HCT116 (cell line): ENCODE data around the gene UFD1. TPM values are rescaled to one million over a fixed set of nuclear protein-coding genes. Genes with fewer than 3 reads are reported as not detected.

ENCODE experiments used
- ATAC-seq: fragments of 200-7000 bp; cut with Tn5 transposase; 2 replicates; pipeline ENCODE4 v1.9.1; 2020; ENCODE audit warnings: mild to moderate bottlenecking, moderate library complexity
- BruUV-seq: library from RNA; stranded (reverse); fragments of 400-500 nt; replicated peaks from 2 replicates; lab custom pipeline; 2021; lab: Mats Ljungman, UMichigan
- CTCF ChIA-PET: fragments of 300-600 bp; sonication (Branson Sonifier 250); formaldehyde crosslinking; loops from one replicate; lab custom pipeline; 2021; ENCODE audit warnings: antibody characterized with exemption; lab: Charles Lee
- POLR2A ChIA-PET: fragments of 300-600, 350-600 bp; sonication (Branson Sonifier 250); formaldehyde crosslinking; loops from one replicate; lab custom pipeline; 2021; ENCODE audit warnings: antibody characterized with exemption; lab: Charles Lee
- RAD21 ChIA-PET, 2 experiments: fragments of 300-600 bp; sonication (Branson Sonifier 250); formaldehyde crosslinking; loops; one replicate each; lab custom pipeline; 2023; ENCODE audit warnings: low total read pairs in 2 of 2; ENCODE audit not compliant: uncharacterized antibody in 2 of 2, unreplicated experiment in 2 of 2, low non-redundant PET in 1 of 2; lab: Charles Lee
- DNase-seq: peaks from one replicate; pipeline ENCODE4 v3.0.0-alpha.2; 2010; ENCODE audit warnings: low read depth, low spot score
- H2AFZ ChIP-seq: fragments of 200-600 bp; shearing (Covaris generic), sonication (generic); 2 replicates; pipeline ENCODE4 v1.6.1; 2017; ENCODE audit warnings: low read depth, mixed run types, mixed read lengths, antibody characterized with exemption, low read length; ENCODE audit not compliant: poor library complexity, severe bottlenecking
- H3K27ac ChIP-seq: 2 replicates; pipeline ENCODE4 v1.5.1; 2012; ENCODE audit warnings: low read depth, low read length
- H3K27me3 ChIP-seq: fragments of 200-600 bp; sonication (generic); 2 replicates; pipeline ENCODE4 v1.6.1; 2016; ENCODE audit warnings: mixed run types, low read length, mixed read lengths; ENCODE audit not compliant: insufficient read depth
- H3K36me3 ChIP-seq, 2 experiments: fragments of 200-500 bp in 1 of 2; fragments of 200-600 bp in 1 of 2; sonication (Bioruptor generic) in 1 of 2; sonication (generic) in 1 of 2; 2 replicates each; pipeline versions ENCODE4 v1.5.1 to v1.6.1; 2014 to 2016; ENCODE audit warnings: low read length in 2 of 2, inconsistent platforms in 1 of 2, mixed read lengths in 1 of 2, mixed run types in 1 of 2; ENCODE audit not compliant: insufficient read depth in 2 of 2, control insufficient read depth in 1 of 2
- H3K4me1 ChIP-seq, 2 experiments: fragments of 200-600 bp in 1 of 2; sonication (generic) in 1 of 2; 2 replicates each; pipeline versions ENCODE4 v1.5.1 to v1.6.1; 2012 to 2017; ENCODE audit warnings: low read length in 2 of 2, inconsistent platforms in 1 of 2, mild to moderate bottlenecking in 1 of 2, mixed read lengths in 1 of 2, mixed run types in 1 of 2, moderate library complexity in 1 of 2; ENCODE audit not compliant: insufficient read depth in 2 of 2, control insufficient read depth in 1 of 2
- H3K4me2 ChIP-seq: fragments of 200-600 bp; sonication (generic); 2 replicates; pipeline ENCODE4 v1.6.1; 2017; ENCODE audit warnings: mixed run types, low read length, mixed read lengths
- H3K4me3 ChIP-seq, 2 experiments: fragments of 200-600 bp in 1 of 2; sonication (generic) in 1 of 2; replicated peaks in 1 of 2; 2 replicates each; pipeline ENCODE4 v1.5.1; 2011 to 2016; ENCODE audit warnings: low read length in 2 of 2, control low read depth in 1 of 2, low read depth in 1 of 2, mild to moderate bottlenecking in 1 of 2, mixed read lengths in 1 of 2, mixed run types in 1 of 2
- H3K79me2 ChIP-seq: fragments of 200-600 bp; sonication (generic); 2 replicates; pipeline ENCODE4 v1.6.1; 2017; ENCODE audit warnings: mild to moderate bottlenecking, mixed run types, low read length, moderate library complexity, mixed read lengths; ENCODE audit not compliant: insufficient read depth
- H3K9ac ChIP-seq: fragments of 200-600 bp; sonication (generic); 2 replicates; pipeline ENCODE4 v1.6.1; 2016; ENCODE audit warnings: low read length, mixed read lengths
- H3K9me2 ChIP-seq: fragments of 200-600 bp; sonication (generic), shearing (Covaris generic); 2 replicates; pipeline ENCODE4 v1.6.1; 2017; ENCODE audit warnings: mixed run types, mild to moderate bottlenecking, moderate library complexity; ENCODE audit not compliant: insufficient read depth
- H3K9me3 ChIP-seq, 2 experiments: fragments of 200-500 bp in 1 of 2; fragments of 200-600 bp in 1 of 2; sonication (Bioruptor generic) in 1 of 2; sonication (generic) in 1 of 2; 2 replicates each; pipeline ENCODE4 v1.6.1; 2014 to 2017; ENCODE audit warnings: low read length in 2 of 2, mixed read lengths in 2 of 2, inconsistent platforms in 1 of 2, low read depth in 1 of 2, mild to moderate bottlenecking in 1 of 2, mixed run types in 1 of 2, moderate library complexity in 1 of 2; ENCODE audit not compliant: control insufficient read depth in 1 of 2, insufficient read depth in 1 of 2
- H4K20me1 ChIP-seq: fragments of 200-600 bp; sonication (generic), shearing (Covaris generic); 2 replicates; pipeline ENCODE4 v1.6.1; 2017; ENCODE audit warnings: mixed run types, mild to moderate bottlenecking, moderate library complexity; ENCODE audit not compliant: insufficient read depth
- ATF3 ChIP-seq: IDR thresholded peaks from 2 replicates; pipeline ENCODE4 v1.6.1; 2012
- CBX3 ChIP-seq: IDR thresholded peaks from 2 replicates; pipeline ENCODE4 v1.6.1; 2012; ENCODE audit warnings: low read depth
- CEBPB ChIP-seq: IDR thresholded peaks from 2 replicates; pipeline ENCODE4 v1.6.1; 2012; ENCODE audit warnings: low read depth
- CTCF ChIP-seq, 3 experiments: fragments of 200-600 bp in 1 of 3; sonication (generic) in 1 of 3; IDR thresholded peaks in 2 of 3; conservative IDR thresholded peaks in 1 of 3; 2 replicates each; pipeline ENCODE4 v1.5.1; 2012 to 2017; ENCODE audit warnings: low read depth in 2 of 3, low read length in 2 of 3, antibody characterized with exemption in 1 of 3, borderline replicate concordance in 1 of 3, control low read depth in 1 of 3, mild to moderate bottlenecking in 1 of 3, mixed read lengths in 1 of 3, mixed run types in 1 of 3, moderate library complexity in 1 of 3; ENCODE audit not compliant: insufficient read depth in 1 of 3
- ELF1 ChIP-seq: IDR thresholded peaks from 2 replicates; pipeline ENCODE4 v1.6.1; 2012; ENCODE audit warnings: low read depth, borderline replicate concordance
- EZH2 ChIP-seq: fragments of 200-600 bp; sonication (generic); IDR thresholded peaks from 2 replicates; pipeline ENCODE4 v1.6.1; 2017; ENCODE audit warnings: antibody characterized with exemption, mixed run types
- EZH2phosphoT487 ChIP-seq: fragments of 200-600 bp; IDR thresholded peaks from 2 replicates; pipeline ENCODE4 v1.6.1; 2018; ENCODE audit warnings: antibody characterized with exemption, borderline replicate concordance
- FOSL1 ChIP-seq: IDR thresholded peaks from 2 replicates; pipeline ENCODE4 v1.6.1; 2012; ENCODE audit warnings: low read depth
- MAX ChIP-seq: IDR thresholded peaks from 2 replicates; pipeline ENCODE4 v1.6.1; 2012
- POLR2A ChIP-seq: IDR thresholded peaks from 2 replicates; pipeline ENCODE4 v1.7.0; 2011; ENCODE audit warnings: borderline replicate concordance; ENCODE audit not compliant: insufficient read depth, insufficient read length; ENCODE audit errors: extremely low read depth
- RAD21 ChIP-seq: IDR thresholded peaks from 2 replicates; pipeline ENCODE4 v1.6.1; 2012; ENCODE audit warnings: low read depth, mild to moderate bottlenecking
- REST ChIP-seq: IDR thresholded peaks from 2 replicates; pipeline ENCODE4 v1.6.1; 2012; ENCODE audit warnings: low read depth
- SP1 ChIP-seq: IDR thresholded peaks from 2 replicates; pipeline ENCODE4 v1.6.1; 2012; ENCODE audit warnings: low read depth
- TCF7L2 ChIP-seq: IDR thresholded peaks from 2 replicates; pipeline ENCODE4 v1.7.0; 2011; ENCODE audit warnings: borderline replicate concordance, inconsistent platforms; ENCODE audit not compliant: insufficient read depth, insufficient read length; ENCODE audit errors: extremely low read depth
- ZFX ChIP-seq: fragments of 450-650 bp; IDR thresholded peaks from 2 replicates; pipeline ENCODE4 v1.6.1; 2017
- ZNF274 ChIP-seq: fragments of 200-500 bp; sonication (Bioruptor generic); IDR thresholded peaks from 2 replicates; pipeline ENCODE4 v1.6.1; 2014; ENCODE audit warnings: mild to moderate bottlenecking, low read depth, low read length, inconsistent platforms
- intact Hi-C: fragments of 100-400 bp; cut with micrococcal nuclease; formaldehyde crosslinking; loops from 2 replicates; pipeline ENCODE4 v1.10.0; 2022
- total RNA-seq: library from RNA; stranded (reverse); gene quantifications from one replicate; pipeline ENCODE4 v1.2.1, GENCODE V29; 2021; ENCODE audit not compliant: unreplicated experiment

The UFD1 gene
- total RNA-seq, 1 experiment from 2014 or later: 97.5 TPM

GRCh38 chr22:19482297-19482696 is 3.3 kb upstream of the UFD1 start:
- no peak overlapping the region for H3K9ac ChIP-seq

GRCh38 chr22:19480789-19481188 is 1.8 kb upstream of the UFD1 start:
- Histone ChIP-seq H3K4me3 (peak overlapping the region; percentile 80 to 91), H3K27ac (no peak overlapping the region), H2AFZ (no peak overlapping the region), H3K27me3 (no peaks in the 10 kb centered on the region), H3K9me3 (no peaks in the 10 kb centered on the region), H3K4me2 (peak overlapping the region; percentile 81), H3K4me1 (peaks cover 14 to 23% of the 10 kb centered on the region in 2 experiments; a peak in 3 of 4 replicates), H3K9me2 (no peaks in the 10 kb centered on the region), H3K79me2 (peaks cover 77% of the 10 kb centered on the region), H3K9ac (peak overlapping the region; percentile 93), H4K20me1 (peaks cover 5% of the 10 kb centered on the region; the same call in 1 of the 2 replicates), H3K36me3 (peaks cover 14 to 40% of the 10 kb centered on the region in 2 experiments)
- ChIA-PET CTCF (interaction anchor here (2.6 kb wide), 1 partner anchor 9 kb away, joined by 8 read pairs; no protein-coding TSS in a partner anchor), RAD21 (no interaction called here), POLR2A (interaction anchor here (1.6 kb wide), 1 partner anchor 74 kb away, joined by 3 read pairs; no protein-coding TSS in a partner anchor)
- intact Hi-C loops: no loop called here
- no TSS peak for BruUV-seq
- DNase-seq (no peak), ATAC-seq (no peak)
- TF ChIP-seq CEBPB (no peak), ELF1 (no peak), CBX3 (no peak), EZH2phosphoT487 (no peak), ATF3 (no peak), TCF7L2 (no peak), POLR2A (no peak), REST (no peak), ZFX (no peak), MAX (no peak), SP1 (no peak), CTCF (IDR thresholded peaks at IDR 0.05 in 2 of 3, conservative IDR thresholded peaks at IDR 0.05 in 1 of 3; ENCODE audit: borderline replicate concordance in 1 of 3, insufficient read depth in 1 of 3, low read depth in 2 of 3, low read length in 2 of 3) (no peak), RAD21 (no peak), EZH2 (no peak), FOSL1 (no peak)

More at GRCh38 chr22:19482297-19482696, 3.3 kb upstream of the UFD1 start:
- Histone ChIP-seq H3K36me3 (peaks cover 16 to 34% of the 10 kb centered on the region in 2 experiments), H3K4me1 (peaks cover 11 to 20% of the 10 kb centered on the region in 2 experiments; a peak in 3 of 4 replicates), H3K27ac (no peak overlapping the region), H3K4me3 (no peak overlapping the region), H4K20me1 (peaks cover 5% of the 10 kb centered on the region; the same call in 1 of the 2 replicates), H3K4me2 (no peak overlapping the region), H3K9me3 (no peaks in the 10 kb centered on the region), H2AFZ (no peak overlapping the region), H3K9me2 (no peaks in the 10 kb centered on the region), H3K27me3 (no peaks in the 10 kb centered on the region), H3K79me2 (peaks cover 63% of the 10 kb centered on the region)
- BruUV-seq: no TSS peak
- intact Hi-C loops: no loop called here
- TF ChIP-seq ZNF274: no peak
- no peak for TF ChIP-seq EZH2phosphoT487
- no peak for TF ChIP-seq RAD21
- ATAC-seq (no peak), DNase-seq (no peak)
- ChIA-PET POLR2A (no interaction called here), RAD21 (no interaction called here), CTCF (no interaction called here)
